Spleen (tissue), 11 donors: ENCODE measurements around the gene GNL2. TPM values are rescaled to one million over a fixed set of nuclear protein-coding genes. Genes with fewer than 3 reads are reported as not detected.

Experiments used
- DNase-seq: peaks from one replicate; pipeline ENCODE4 v3.0.0-alpha.2; 2020
- H3K27ac ChIP-seq, 8 donors: fragments of 200-600 bp; sonication (generic) in 7 of 8; 1 replicate in 4 of 8; 2 replicates in 4 of 8; pipeline versions ENCODE4 v1.5.0 to v1.8.0; 2016 to 2021; ENCODE audit warnings: inconsistent platforms in 4 of 8, mild to moderate bottlenecking in 4 of 8, moderate library complexity in 1 of 8
- H3K27me3 ChIP-seq, 7 donors: fragments of 200-600 bp; sonication (generic) in 6 of 7; replicated peaks in 1 of 7; 1 replicate in 4 of 7; 2 replicates in 3 of 7; pipeline versions ENCODE4 v1.5.0 to v1.8.0; 2016 to 2021; ENCODE audit warnings: inconsistent platforms in 3 of 7, mild to moderate bottlenecking in 1 of 7
- H3K36me3 ChIP-seq, 6 donors: fragments of 200-600 bp; sonication (generic) in 5 of 6; 1 replicate in 4 of 6; 2 replicates in 2 of 6; pipeline versions ENCODE4 v1.5.0 to v1.8.0; 2016 to 2021; ENCODE audit warnings: inconsistent platforms in 2 of 6
- H3K4me1 ChIP-seq, 6 donors: fragments of 200-600 bp; sonication (generic) in 5 of 6; 1 replicate in 3 of 6; 2 replicates in 3 of 6; pipeline versions ENCODE4 v1.5.0 to v1.8.0; 2016 to 2021; ENCODE audit warnings: inconsistent platforms in 3 of 6
- H3K4me3 ChIP-seq, 8 donors: fragments of 200-600 bp; sonication (generic) in 7 of 8; 1 replicate in 4 of 8; 2 replicates in 4 of 8; pipeline versions ENCODE4 v1.5.0 to v1.8.0; 2016 to 2021; ENCODE audit warnings: inconsistent platforms in 4 of 8, mild to moderate bottlenecking in 4 of 8, moderate library complexity in 2 of 8
- H3K9me3 ChIP-seq, 8 donors: fragments of 200-600 bp; sonication (generic) in 7 of 8; 1 replicate in 4 of 8; 2 replicates in 4 of 8; pipeline versions ENCODE4 v1.5.0 to v1.8.0; 2016 to 2021; ENCODE audit warnings: inconsistent platforms in 4 of 8
- POLR2A ChIP-seq, 3 donors: fragments of 450-650 bp; IDR thresholded peaks; one replicate each; pipeline ENCODE4 v1.5.1; 2017; ENCODE audit warnings: antibody characterized with exemption in 3 of 3, mild to moderate bottlenecking in 1 of 3
- POLR2AphosphoS5 ChIP-seq, 3 donors: sonication (generic); formaldehyde crosslinking; IDR thresholded peaks; one replicate each; pipeline ENCODE4 v1.5.1; 2017; ENCODE audit warnings: antibody characterized with exemption in 3 of 3
- WGBS, 5 donors: extraction: QIAGEN DNeasy Blood & Tissue Kit in 3 of 5; methylation state at CpG; one replicate each; pipeline versions ENCODE4 v1.1.5 to v1.1.7; 2013 to 2018; 5-methylcytosine and 5-hydroxymethylcytosine counted together
- intact Hi-C: fragments of 100-400 bp; cut with DNase I; formaldehyde crosslinking; loops from one replicate; pipeline ENCODE4 v1.15.0; 2023; ENCODE audit warnings: low total_unique reads
- polyA plus RNA-seq, 3 donors: library from polyadenylated mRNA; stranded (reverse); fragments of 200-250 nt; gene quantifications; one replicate each; pipeline ENCODE4 v1.2.1, GENCODE V29; 2013
- total RNA-seq, 7 donors: library from RNA; depleted of rRNA in 3 of 7; stranded (reverse); fragments of >200 nt in 3 of 7; fragmentation: NEBNext Ultra II Directional in 4 of 7; extraction: Animal tissue kit (Norgen Biotek cat#: 25700) in 4 of 7; gene quantifications; one replicate each; pipeline versions ENCODE4 v1.1.0 to v1.2.1, GENCODE V29; 2016 to 2021
- TF ChIP-seq, protein P1 (sequence below), 11 experiments: fragments of 200-600 bp in 7 of 11; fragments of 450-650 bp in 4 of 11; sonication (generic) in 4 of 11; IDR thresholded peaks in 8 of 11; conservative IDR thresholded peaks in 3 of 11; 1 replicate in 7 of 11; 2 replicates in 4 of 11; pipeline versions ENCODE4 v1.4.0 to v1.8.0; 2016 to 2021; ENCODE audit warnings: antibody characterized with exemption in 11 of 11, inconsistent platforms in 4 of 11, mild to moderate bottlenecking in 1 of 11
- donor health status: healthy with polysubstance abuse.
- donor health status: DM: no; HTN: no; CAD: no; lungs with moderate emphysema.
- donor health status: DM: no; HTN: no; CAD: no.
- donor health status: Bipolar disorder and iron deficiency.
- donor health status: healthy.
- donor health status: DM: no; HTN: no; CAD: no.
- donor health status: DM: yes; HTN: yes; CAD: no.

GNL2 gene
- total and polyA plus RNA-seq, 10 donors: 28.9 to 58.0 (median 35.6) TPM

DNA sequence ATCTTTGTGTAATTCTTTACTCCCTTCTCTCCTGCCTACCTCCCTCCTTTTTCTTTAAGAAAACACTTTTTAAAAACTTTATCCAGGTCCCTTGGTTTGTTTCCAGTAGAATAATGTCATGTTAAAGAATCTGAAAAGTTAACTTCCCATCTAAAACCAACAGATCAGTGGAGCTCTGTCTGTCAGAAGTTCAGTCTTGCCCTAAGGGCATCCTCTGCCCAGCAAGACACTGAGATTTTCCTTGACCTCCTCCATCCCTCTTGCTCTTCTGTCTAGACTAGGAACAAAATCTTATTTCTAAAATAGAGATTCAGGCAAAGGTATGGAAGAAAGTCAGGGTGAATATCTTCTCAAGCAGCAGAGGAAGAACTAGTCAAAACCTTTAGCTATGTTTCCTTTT lies 5.7 kb upstream of the GNL2 start:
- DNase-seq: no peak
- intact Hi-C loops: no loop called here
- TF ChIP-seq, protein P1, sequence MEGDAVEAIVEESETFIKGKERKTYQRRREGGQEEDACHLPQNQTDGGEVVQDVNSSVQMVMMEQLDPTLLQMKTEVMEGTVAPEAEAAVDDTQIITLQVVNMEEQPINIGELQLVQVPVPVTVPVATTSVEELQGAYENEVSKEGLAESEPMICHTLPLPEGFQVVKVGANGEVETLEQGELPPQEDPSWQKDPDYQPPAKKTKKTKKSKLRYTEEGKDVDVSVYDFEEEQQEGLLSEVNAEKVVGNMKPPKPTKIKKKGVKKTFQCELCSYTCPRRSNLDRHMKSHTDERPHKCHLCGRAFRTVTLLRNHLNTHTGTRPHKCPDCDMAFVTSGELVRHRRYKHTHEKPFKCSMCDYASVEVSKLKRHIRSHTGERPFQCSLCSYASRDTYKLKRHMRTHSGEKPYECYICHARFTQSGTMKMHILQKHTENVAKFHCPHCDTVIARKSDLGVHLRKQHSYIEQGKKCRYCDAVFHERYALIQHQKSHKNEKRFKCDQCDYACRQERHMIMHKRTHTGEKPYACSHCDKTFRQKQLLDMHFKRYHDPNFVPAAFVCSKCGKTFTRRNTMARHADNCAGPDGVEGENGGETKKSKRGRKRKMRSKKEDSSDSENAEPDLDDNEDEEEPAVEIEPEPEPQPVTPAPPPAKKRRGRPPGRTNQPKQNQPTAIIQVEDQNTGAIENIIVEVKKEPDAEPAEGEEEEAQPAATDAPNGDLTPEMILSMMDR (IDR thresholded peaks at IDR 0.05 in 8 of 11, conservative IDR thresholded peaks at IDR 0.05 in 3 of 11): no peak
- TF ChIP-seq POLR2AphosphoS5 (IDR thresholded peaks at IDR 0.05) (no peak), POLR2A (IDR thresholded peaks at IDR 0.05) (no peak)
- Histone ChIP-seq H3K4me1 (peaks cover 0 to 13% (median 4%) of the 10 kb centered on the region in 6 donors), H3K4me3 (no peak overlapping the region), H3K27me3 (peaks cover 0 to 5% (median 0%) of the 10 kb centered on the region in 7 donors), H3K36me3 (no peaks in the 10 kb centered on the region), H3K27ac (no peak overlapping the region), H3K9me3 (no peaks in the 10 kb centered on the region)

DNA sequence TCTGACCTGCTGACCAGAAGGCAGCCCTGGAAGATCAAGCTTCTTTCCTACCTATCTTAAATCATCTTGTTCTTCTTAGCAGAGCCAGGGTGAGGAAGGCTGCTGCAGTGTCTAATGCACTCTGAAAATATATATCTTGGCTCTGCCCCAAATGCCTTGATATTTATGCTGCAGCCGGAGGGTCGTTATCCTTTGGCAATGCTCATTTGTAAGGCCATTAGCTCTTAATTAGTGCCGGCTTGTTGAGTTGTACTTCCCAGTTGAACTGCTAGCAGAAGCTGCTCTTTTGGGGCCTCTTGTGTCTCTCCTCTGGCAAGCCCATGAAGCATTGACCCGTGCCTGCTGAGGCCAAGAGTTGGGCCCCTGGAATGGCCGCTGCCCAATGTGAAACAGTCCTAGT lies 4.2 kb upstream of the GNL2 start:
- H3K36me3 ChIP-seq: no peaks in the 10 kb centered on the region
- intact Hi-C loops: loop anchor here (5.0 kb wide), 1 partner anchor 48 kb away; the partner anchor contains the start of gene SNIP1
- H3K27ac ChIP-seq: no peak overlapping the region
- TF ChIP-seq, protein P1 (IDR thresholded peaks at IDR 0.05 in 8 of 11, conservative IDR thresholded peaks at IDR 0.05 in 3 of 11): no peak
- TF ChIP-seq POLR2A (IDR thresholded peaks at IDR 0.05) (no peak), POLR2AphosphoS5 (IDR thresholded peaks at IDR 0.05) (no peak)
- H3K9me3 ChIP-seq: no peaks in the 10 kb centered on the region
- H3K4me3 ChIP-seq: no peak overlapping the region
- no peak for DNase-seq
- peaks cover 0 to 5% (median 0%) of the 10 kb centered on the region in 7 donors for H3K27me3 ChIP-seq
- WGBS, 5 donors: 72 to 90% (median 86%) methylated on average over 5 of the region's 5 CpGs
- H3K4me1 ChIP-seq: peaks cover 2 to 19% (median 13%) of the 10 kb centered on the region in 6 donors

DNA sequence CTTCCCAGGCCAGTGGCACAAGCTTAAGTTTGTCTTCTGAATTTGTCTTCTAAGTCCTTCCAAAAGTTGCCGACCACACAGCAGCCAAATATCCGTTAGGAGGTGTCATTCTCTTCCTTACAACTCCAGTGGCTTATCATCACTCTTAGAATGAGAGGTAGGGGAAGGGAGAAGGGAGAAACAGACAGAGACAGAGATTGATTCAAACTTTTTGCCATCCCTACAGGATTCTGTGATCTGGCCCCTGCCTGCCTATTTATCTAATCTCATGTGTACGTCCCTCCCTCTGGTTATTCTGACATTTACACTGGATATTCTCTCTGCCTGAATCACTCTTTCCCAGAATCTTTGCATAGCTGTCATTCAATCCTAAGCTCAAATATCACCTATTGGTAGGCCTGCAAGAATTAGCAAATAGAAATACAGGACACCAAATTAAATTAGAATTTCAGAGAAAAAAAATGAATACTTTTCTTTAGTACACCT lies 488 bp upstream of the GNL2 start:
- no peaks in the 10 kb centered on the region for H3K9me3 ChIP-seq
- H3K4me1 ChIP-seq: peaks cover 16 to 37% (median 25%) of the 10 kb centered on the region in 6 donors
- no peak for DNase-seq
- no peak for TF ChIP-seq POLR2AphosphoS5 (IDR thresholded peaks at IDR 0.05)
- no peak for TF ChIP-seq POLR2A (IDR thresholded peaks at IDR 0.05)
- TF ChIP-seq, protein P1 (IDR thresholded peaks at IDR 0.05 in 8 of 11, conservative IDR thresholded peaks at IDR 0.05 in 3 of 11): no peak
- peak overlapping the region in 7 of 8 donors; percentile 79 to 91 (median 86) for H3K27ac ChIP-seq
- intact Hi-C loops: loop anchor here (5.0 kb wide), 1 partner anchor 44 kb away; the partner anchor contains the start of gene SNIP1
- WGBS, 5 donors: 0 to 4% (median 1%) methylated on average over 2 to 3 of the region's 3 CpGs
- no peaks in the 10 kb centered on the region for H3K27me3 ChIP-seq
- peaks cover 0 to 29% (median 16%) of the 10 kb centered on the region in 6 donors for H3K36me3 ChIP-seq
- H3K4me3 ChIP-seq: peak overlapping the region; percentile 57 to 89 (median 84)

DNA sequence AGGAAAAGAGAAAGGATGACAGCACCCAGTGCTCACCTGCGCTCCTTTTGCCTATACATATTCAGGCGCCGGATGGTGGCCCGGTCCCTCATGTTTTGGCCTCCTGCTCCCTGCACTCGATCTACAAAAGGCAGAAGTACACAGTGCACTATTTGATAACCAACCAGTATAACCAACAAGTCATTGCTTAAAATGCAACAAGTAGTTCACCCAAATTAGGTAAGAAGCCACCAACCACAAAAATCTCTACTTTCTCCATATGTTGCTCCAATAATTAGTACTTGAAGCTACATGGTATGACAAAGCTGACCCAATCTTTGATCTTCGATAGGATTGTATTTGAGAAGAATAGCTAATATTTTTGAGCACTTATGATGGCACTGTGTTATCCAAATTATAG lies 2.0 kb downstream of the GNL2 start:
- DNase-seq: no peak

More for the DNA sequence above, 2.0 kb downstream of the GNL2 start:
- intact Hi-C loops: no loop called here
- Histone ChIP-seq H3K27ac (no peak overlapping the region), H3K4me3 (no peak overlapping the region), H3K9me3 (no peaks in the 10 kb centered on the region), H3K36me3 (peaks cover 0 to 54% (median 40%) of the 10 kb centered on the region in 6 donors), H3K4me1 (peaks cover 16 to 37% (median 25%) of the 10 kb centered on the region in 6 donors), H3K27me3 (no peaks in the 10 kb centered on the region)
- TF ChIP-seq, protein P1 (IDR thresholded peaks at IDR 0.05 in 8 of 11, conservative IDR thresholded peaks at IDR 0.05 in 3 of 11): no peak
- TF ChIP-seq POLR2AphosphoS5 (IDR thresholded peaks at IDR 0.05): no peak
- TF ChIP-seq POLR2A (IDR thresholded peaks at IDR 0.05): no peak
- 87 to 95% (median 94%) methylated on average over 6 of the region's 6 CpGs for WGBS, 5 donors
